Right cardiac atrium (tissue), 5 donors: Measurements from ENCODE around the gene ARHGEF3. TPM values are rescaled to one million over a fixed set of nuclear protein-coding genes. Genes with fewer than 3 reads are reported as not detected.

Experiments used
- polyA plus RNA-seq: library from polyadenylated mRNA; stranded (reverse); fragments of 200-250 nt; gene quantifications from one replicate; pipeline ENCODE4 v1.2.3, GENCODE V29; 2013
- total RNA-seq, 4 donors: library from RNA; stranded (reverse); fragmentation: NEBNext Ultra II Directional; extraction: Animal tissue kit (Norgen Biotek cat#: 25700); gene quantifications; one replicate each; pipeline ENCODE4 v1.2.1, GENCODE V29; 2021
- donor health status: healthy with polysubstance abuse.
- donor health status: DM: no; HTN: yes; CAD: no.
- donor health status: DM: no; HTN: no; CAD: no.
- donor health status: DM: no; HTN: yes; CAD: no; lungs with severe emphysema.
- donor health status: DM: yes; HTN: yes; CAD: no.

The ARHGEF3 gene
- total and polyA plus RNA-seq, 5 donors: 5.9 to 11.4 (median 10.9) TPM

Other genes with a start within 250 kb of the ARHGEF3 start
- 10 to 100 TPM; 18.0 to 24.2 (median 18.9) TPM for gene CCDC66, start 244.8 kb downstream of the ARHGEF3 start, total RNA-seq
- gene CCDC66, start 244.8 kb downstream of the ARHGEF3 start, polyA plus RNA-seq: 9.1 TPM
- gene TASOR, start 118.7 kb downstream of the ARHGEF3 start, total RNA-seq: 10 to 100 TPM; 28.9 to 36.0 (median 31.7) TPM
- 16.4 TPM for gene TASOR, start 118.7 kb downstream of the ARHGEF3 start, polyA plus RNA-seq